Endometrium (tissue), 2 donors: ENCODE results near the gene HLTF.
"Not testable (repeated sequence)": the region's sequence is repeated elsewhere in the genome, so short reads cannot be mapped to it uniquely, and the experiment has no call there.

Experiments
- FAIRE-seq: peaks from 2 replicates; lab custom pipeline; 2012; peaks lifted over from hg19 to GRCh38; lab: Jason Lieb, UNC
- donor health status: control.
- donor health status: control.

Gene HLTF, protein sequence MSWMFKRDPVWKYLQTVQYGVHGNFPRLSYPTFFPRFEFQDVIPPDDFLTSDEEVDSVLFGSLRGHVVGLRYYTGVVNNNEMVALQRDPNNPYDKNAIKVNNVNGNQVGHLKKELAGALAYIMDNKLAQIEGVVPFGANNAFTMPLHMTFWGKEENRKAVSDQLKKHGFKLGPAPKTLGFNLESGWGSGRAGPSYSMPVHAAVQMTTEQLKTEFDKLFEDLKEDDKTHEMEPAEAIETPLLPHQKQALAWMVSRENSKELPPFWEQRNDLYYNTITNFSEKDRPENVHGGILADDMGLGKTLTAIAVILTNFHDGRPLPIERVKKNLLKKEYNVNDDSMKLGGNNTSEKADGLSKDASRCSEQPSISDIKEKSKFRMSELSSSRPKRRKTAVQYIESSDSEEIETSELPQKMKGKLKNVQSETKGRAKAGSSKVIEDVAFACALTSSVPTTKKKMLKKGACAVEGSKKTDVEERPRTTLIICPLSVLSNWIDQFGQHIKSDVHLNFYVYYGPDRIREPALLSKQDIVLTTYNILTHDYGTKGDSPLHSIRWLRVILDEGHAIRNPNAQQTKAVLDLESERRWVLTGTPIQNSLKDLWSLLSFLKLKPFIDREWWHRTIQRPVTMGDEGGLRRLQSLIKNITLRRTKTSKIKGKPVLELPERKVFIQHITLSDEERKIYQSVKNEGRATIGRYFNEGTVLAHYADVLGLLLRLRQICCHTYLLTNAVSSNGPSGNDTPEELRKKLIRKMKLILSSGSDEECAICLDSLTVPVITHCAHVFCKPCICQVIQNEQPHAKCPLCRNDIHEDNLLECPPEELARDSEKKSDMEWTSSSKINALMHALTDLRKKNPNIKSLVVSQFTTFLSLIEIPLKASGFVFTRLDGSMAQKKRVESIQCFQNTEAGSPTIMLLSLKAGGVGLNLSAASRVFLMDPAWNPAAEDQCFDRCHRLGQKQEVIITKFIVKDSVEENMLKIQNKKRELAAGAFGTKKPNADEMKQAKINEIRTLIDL

DNA sequence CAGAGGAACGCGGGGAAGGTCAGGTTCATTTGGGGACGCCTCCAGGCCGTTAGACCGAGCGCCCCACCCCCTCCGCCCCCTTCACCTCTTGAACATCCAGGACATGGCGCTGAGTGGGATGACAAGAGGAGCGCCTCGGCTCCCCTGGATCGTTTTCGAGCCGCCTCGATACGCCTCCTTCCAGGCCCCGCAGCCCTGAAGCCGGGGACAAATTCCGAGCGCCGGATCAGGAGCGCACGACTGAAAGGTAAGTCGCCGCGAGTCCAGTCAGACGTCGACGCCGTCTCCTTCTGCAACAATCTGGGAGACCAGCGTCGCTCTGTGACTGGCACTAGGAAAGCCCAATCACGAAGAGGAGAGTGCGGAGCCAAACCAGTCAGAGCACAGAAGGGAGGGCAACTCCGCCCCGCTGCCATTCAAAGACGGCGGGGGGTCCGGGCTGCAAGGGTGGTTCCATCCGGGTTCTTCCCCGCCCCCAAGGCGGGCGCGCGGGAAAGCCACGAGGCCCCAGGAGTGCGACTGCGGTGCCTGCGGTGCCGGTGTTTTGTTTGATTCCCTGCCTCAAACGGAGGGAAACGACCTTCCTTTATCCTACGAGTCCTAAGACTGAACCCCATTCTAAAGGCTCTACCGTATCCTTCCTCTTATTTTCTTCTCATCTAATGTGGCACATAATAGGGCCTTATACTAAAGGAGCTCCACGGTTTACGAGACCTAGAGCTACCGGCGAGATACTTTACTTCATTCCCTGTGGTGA lies at the start of gene HLTF:
Gene HLTF (minus strand): TSS at position 302 of the 757 bp plus-strand sequence. CDS start 197 bp downstream, at position 105.
- FAIRE-seq: peak; percentile 72

GRCh38 chr3:149134575-149134974 lies 48.2 kb upstream of the HLTF start:
- FAIRE-seq: peak; percentile 73

DNA sequence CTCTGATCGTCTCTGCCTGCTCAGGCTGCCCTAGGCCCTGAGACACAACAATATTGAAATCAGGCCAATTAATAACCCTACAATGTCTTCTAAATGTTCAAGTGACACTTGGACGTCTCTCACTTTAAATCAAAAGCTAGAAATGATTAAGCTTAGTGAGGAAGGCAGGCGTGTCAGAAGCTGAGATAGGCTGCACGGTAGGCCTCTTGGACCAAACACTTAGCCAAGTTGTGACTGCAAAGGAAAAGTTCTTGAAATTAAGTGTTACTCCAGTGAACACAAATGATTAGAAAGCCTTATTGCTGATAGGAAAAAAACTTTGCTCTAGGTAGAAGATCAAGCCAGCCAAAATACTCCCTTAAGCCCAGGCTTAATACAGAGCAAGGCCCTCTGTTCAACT lies 45.3 kb upstream of the HLTF start:
- no peak for FAIRE-seq

GRCh38 chr3:149129326-149130205 lies 43.2 kb upstream of the HLTF start, which contains the start of gene HPS3:
HPS3 (plus strand) TSS chr3:149129638; CDS start chr3:149129724, 86 bp downstream.
- no peak for FAIRE-seq

GRCh38 chr3:149128821-149129220 lies 42.5 kb upstream of the HLTF start:
- FAIRE-seq: no peak

DNA sequence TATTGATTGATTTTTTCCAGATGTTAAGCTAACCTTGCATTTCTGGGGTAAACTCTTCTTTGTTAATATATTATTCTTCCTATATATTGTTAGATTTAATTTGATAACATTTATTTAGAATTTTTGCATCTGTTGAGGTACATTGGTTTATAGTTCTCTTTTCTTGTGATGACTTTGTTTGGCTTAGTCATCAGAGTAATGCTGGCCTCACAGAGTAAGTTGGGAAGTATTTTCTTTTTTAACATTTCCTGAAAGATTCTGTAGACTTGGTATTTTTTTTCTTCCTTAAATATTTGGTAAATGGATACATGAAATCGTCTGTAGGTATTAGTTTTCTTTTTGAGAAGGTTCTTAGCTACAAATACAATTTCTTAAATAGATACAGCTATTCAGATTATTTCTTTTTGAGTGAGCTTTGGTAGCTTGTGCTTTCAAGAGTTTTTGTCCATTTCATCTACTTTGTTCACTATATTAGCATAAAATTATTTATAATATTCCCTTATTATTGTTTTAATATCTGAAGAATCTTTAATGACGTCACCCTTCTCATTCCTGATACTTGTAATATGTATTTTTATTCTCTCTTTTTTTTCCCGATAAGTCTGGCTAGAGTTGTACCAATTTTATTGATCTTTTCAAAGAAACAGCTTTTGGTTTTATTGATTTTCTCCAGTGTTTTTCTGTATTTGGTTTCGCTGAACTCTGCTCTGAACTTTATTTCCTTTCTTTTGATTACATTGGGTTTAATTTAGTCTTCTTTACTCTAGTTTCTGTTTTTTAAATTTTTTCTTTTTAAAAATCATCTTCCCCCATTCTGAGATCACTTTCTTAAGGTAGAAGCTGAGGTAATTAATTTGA lies 36.6 kb upstream of the HLTF start:
- no peak for FAIRE-seq

GRCh38 chr3:149120051-149120972 lies 34.0 kb upstream of the HLTF start:
- peak; percentile 54 for FAIRE-seq

DNA sequence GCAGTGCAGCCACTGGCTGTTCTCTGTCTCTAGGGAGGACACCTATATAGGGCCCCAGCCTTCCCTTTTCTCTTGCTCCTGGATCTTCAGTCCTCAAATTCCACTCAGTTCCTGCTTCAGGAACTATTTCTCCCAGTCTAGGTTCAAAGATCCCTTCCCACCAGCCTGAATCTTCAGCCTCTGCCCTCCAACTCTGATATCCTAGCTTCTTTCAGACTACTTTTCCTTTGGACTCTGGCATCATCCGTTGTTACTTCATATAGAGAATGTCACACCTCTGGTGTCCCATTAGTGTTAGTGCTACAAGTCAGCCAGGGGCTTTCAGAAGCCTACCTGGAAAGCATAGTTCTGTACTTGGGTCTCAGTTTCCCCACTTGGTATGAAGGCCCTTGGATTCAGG lies 33.1 kb upstream of the HLTF start:
- FAIRE-seq: no peak

GRCh38 chr3:149118724-149119123 lies 32.4 kb upstream of the HLTF start:
- FAIRE-seq: no peak

DNA sequence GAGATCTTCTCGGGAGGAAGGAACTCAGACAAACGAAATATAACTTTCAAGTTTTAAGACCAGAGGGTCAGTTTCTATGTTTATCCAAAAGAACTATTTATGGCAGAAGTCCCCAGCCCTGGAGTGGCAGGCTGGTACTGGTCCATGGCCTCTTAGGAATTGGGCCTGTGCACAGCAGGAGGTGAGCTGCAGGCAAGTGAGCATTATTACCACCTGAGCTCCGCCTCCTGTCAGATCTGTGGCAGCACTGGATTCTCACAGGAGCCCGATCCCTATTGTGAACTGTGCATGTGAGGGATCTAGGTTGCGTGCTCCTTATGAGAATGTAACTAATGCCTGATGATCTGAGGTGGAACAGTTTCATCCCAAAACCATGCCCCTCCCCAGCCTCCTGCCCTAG lies 28.8 kb upstream of the HLTF start:
- no peak for FAIRE-seq

- no peak for FAIRE-seq
Measured at GRCh38 chr3:149114458-149114857, 28.1 kb upstream of the HLTF start.

DNA sequence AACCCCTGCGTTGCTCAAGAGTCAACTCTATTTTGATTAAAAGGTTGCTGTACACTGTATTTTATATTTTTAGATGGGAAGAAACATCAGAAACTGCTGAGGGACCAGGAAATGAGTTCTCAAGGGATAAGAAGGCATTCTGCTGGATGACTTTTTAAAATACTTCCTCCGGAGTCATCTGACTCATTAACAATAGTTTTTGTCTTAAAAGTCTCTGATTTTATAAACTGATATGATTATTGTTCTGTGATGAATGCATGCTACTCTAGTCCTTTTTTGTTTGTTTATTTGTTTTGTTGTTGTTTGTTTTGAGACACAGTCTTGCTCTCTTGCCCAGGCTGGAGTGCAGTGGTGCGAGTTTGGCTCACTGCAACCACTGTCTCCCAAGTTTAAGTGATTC lies 18.2 kb upstream of the HLTF start:
- no peak for FAIRE-seq

DNA sequence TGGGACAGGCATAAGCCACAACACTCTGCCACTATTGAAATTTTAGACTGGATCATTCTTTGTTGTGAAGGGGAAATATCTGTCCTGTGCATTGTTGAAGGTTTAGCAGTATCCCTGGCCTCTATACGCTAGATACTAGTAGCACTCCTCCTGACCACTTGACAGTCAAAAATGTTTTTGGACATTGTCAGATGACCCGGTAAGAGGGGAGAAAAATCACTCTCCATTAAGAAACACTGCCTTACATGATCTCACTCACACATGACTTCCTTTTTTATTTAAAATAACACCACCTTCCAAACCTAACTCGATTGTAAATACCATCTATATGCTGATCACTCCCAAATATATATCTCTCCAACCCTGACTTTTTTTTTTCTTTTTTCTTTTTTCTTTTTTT lies 15.3 kb upstream of the HLTF start:
- no peak for FAIRE-seq

DNA sequence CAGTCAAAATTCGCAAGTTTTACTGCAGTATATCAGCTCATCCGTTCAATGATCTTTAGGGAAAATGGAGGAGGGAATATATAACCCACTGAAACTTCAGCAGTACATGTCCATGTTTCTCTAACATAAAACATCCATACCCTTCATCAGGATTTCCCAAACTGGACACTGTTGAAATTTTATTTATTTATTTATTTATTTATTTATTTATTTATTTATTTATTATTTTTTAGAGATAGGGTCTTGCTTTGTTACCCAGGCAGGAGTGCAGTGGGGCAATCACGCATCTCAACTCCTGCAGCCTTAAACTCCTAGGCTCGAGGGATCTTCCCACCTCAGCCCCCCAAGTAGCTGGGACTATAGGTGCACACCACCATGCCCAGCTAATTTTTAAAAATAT lies 14.8 kb upstream of the HLTF start:
- FAIRE-seq: no peak

DNA sequence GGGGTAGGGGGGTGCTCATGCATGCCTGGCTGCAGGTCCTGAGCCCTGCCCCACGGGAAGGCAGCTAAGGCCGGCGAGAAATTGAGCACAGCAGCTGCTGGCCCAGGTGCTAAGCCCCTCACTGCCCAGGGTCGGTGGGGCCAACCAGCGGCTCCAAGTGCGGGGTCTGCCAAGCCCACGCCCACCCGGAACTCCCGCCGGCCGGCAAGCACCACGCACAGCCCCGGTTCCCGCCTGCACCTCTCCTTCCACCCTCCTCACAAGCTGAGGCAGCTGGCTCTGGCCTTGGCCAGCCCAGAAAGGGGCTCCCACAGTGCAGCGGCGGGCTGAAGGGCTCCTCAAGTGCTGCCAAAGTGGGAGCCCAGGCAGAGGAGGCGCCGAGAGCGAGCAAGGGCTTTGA lies 11.7 kb upstream of the HLTF start:
- FAIRE-seq: not testable (repeated sequence)

GRCh38 chr3:149095487-149095886 lies 9.2 kb upstream of the HLTF start:
- no peak for FAIRE-seq

DNA sequence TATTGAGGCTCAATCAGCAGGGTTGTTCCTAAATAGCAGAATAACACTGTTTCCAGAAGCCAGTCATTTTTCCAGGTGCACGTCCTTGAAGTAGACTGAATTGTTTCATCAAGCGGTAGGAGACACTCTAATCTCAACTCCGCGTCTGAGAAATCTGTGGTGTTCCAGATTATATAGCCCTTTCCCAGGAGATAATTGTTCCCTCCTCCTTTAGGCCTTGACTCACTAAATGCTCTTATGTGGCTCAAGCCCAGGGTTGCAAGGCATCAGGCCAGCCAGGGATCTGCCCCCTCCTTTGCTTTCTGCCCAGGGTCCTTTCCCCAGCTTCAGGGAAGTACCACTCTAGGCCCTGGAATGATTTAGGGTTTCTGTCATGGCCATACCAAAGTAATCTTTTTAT lies 5.7 kb upstream of the HLTF start:
- no peak for FAIRE-seq

- no peak for FAIRE-seq
Measured at GRCh38 chr3:149090907-149091306, 4.6 kb upstream of the HLTF start.

GRCh38 chr3:149090461-149090860 lies 4.1 kb upstream of the HLTF start:
- FAIRE-seq: no peak
